Sigmoid colon (tissue), 7 donors: ENCODE data around the gene HSD17B11. TPM values are rescaled to one million over a fixed set of nuclear protein-coding genes. Genes with fewer than 3 reads are reported as not detected.
"Not testable (repeated sequence)": the region's sequence is repeated elsewhere in the genome, so short reads cannot be mapped to it uniquely, and the experiment has no call there.

Experiments used
- DNase-seq: peaks from one replicate; pipeline ENCODE4 v3.0.0-alpha.2; 2019
- H3K27ac ChIP-seq, 4 donors: fragments of 200-600 bp; sonication (generic); one replicate each; pipeline ENCODE4 v1.5.1; 2016 to 2019; ENCODE audit warnings: mild to moderate bottlenecking in 1 of 4
- H3K27me3 ChIP-seq, 3 donors: fragments of 200-600 bp; sonication (generic); one replicate each; pipeline ENCODE4 v1.5.1; 2019; ENCODE audit warnings: mild to moderate bottlenecking in 1 of 3
- H3K36me3 ChIP-seq, 4 donors: fragments of 200-600 bp; sonication (generic); one replicate each; pipeline ENCODE4 v1.5.1; 2016 to 2019
- H3K4me1 ChIP-seq, 4 donors: fragments of 200-600 bp; sonication (generic); one replicate each; pipeline ENCODE4 v1.5.1; 2017 to 2019
- H3K4me3 ChIP-seq, 4 donors: fragments of 200-600 bp; sonication (generic); one replicate each; pipeline ENCODE4 v1.5.1; 2017 to 2019; ENCODE audit warnings: mild to moderate bottlenecking in 2 of 4, moderate library complexity in 1 of 4
- H3K9me3 ChIP-seq, 4 donors: fragments of 200-600 bp in 3 of 4; sonication (generic) in 3 of 4; one replicate each; pipeline versions ENCODE4 v1.5.1 to v1.6.1; 2013 to 2019
- CTCF ChIP-seq, 4 experiments: fragments of 450-650 bp in 3 of 4; fragments of 200-600 bp in 1 of 4; IDR thresholded peaks; one replicate each; pipeline ENCODE4 v1.5.1; 2016 to 2019; ENCODE audit warnings: antibody characterized with exemption in 4 of 4, mild to moderate bottlenecking in 3 of 4, moderate library complexity in 2 of 4
- EP300 ChIP-seq, 4 donors: sonication (generic); formaldehyde crosslinking; IDR thresholded peaks; one replicate each; pipeline ENCODE4 v1.6.1; 2017; ENCODE audit warnings: antibody characterized with exemption in 4 of 4
- POLR2A ChIP-seq, 2 donors: fragments of 450-650 bp; IDR thresholded peaks; one replicate each; pipeline ENCODE4 v1.6.1; 2016; ENCODE audit warnings: antibody characterized with exemption in 2 of 2, mild to moderate bottlenecking in 2 of 2, moderate library complexity in 2 of 2
- POLR2AphosphoS5 ChIP-seq, 4 donors: sonication (generic); formaldehyde crosslinking; IDR thresholded peaks; one replicate each; pipeline ENCODE4 v1.6.1; 2017; ENCODE audit warnings: antibody characterized with exemption in 4 of 4
- WGBS, 2 donors: extraction: QIAGEN DNeasy Blood & Tissue Kit; methylation state at CpG; one replicate each; pipeline ENCODE4 v1.1.7; 2013; 5-methylcytosine and 5-hydroxymethylcytosine counted together
- intact Hi-C: fragments of 100-400 bp; cut with DNase I; formaldehyde crosslinking; loops from one replicate; pipeline ENCODE4 v1.15.1; 2023
- polyA plus RNA-seq, 3 donors: library from polyadenylated mRNA; stranded (reverse); fragments of 200-250 nt; gene quantifications; one replicate each; pipeline ENCODE4 v1.2.3, GENCODE V29; 2013
- total RNA-seq, 4 donors: library from RNA; depleted of rRNA; stranded (reverse); fragments of >200 nt; gene quantifications; one replicate each; pipeline ENCODE4 v1.1.0, GENCODE V29; 2016
- donor health status: healthy with polysubstance abuse.
- donor health status: Bipolar disorder and iron deficiency.
- donor health status: healthy.

Gene HSD17B11
- total and polyA plus RNA-seq, 7 donors = 57.3 to 145 (median 97.6) TPM

- no peak for TF ChIP-seq POLR2A (IDR thresholded peaks at IDR 0.05)
- no peak for TF ChIP-seq CTCF (IDR thresholded peaks at IDR 0.05)
- no peak for TF ChIP-seq EP300 (IDR thresholded peaks at IDR 0.05)
- no peak for TF ChIP-seq POLR2AphosphoS5 (IDR thresholded peaks at IDR 0.05)
- Histone ChIP-seq H3K4me3 (no peak overlapping the region), H3K27ac (no peak overlapping the region), H3K4me1 (no peaks in the 10 kb centered on the region), H3K36me3 (no peaks in the 10 kb centered on the region), H3K9me3 (no peaks in the 10 kb centered on the region), H3K27me3 (no peaks in the 10 kb centered on the region)
- no peak for DNase-seq
- intact Hi-C loops = no loop called here
- 77 to 86% methylated on average over 2 of the region's 2 CpGs for WGBS, 2 donors
These were observed 19.7 kb upstream of the HSD17B11 start for GRCh38 chr4:87410679-87411078.

- no peaks in the 10 kb centered on the region for H3K9me3 ChIP-seq
- 17 to 55% methylated on average over 2 of the region's 2 CpGs for WGBS, 2 donors
- no peaks in the 10 kb centered on the region for H3K36me3 ChIP-seq
- H3K27me3 ChIP-seq = no peaks in the 10 kb centered on the region
- no peak overlapping the region for H3K4me3 ChIP-seq
- no peak overlapping the region for H3K27ac ChIP-seq
- intact Hi-C loops = no loop called here
- no peak for DNase-seq
- TF ChIP-seq POLR2AphosphoS5 (IDR thresholded peaks at IDR 0.05) (no peak), CTCF (IDR thresholded peaks at IDR 0.05) (no peak), POLR2A (IDR thresholded peaks at IDR 0.05) (no peak), EP300 (IDR thresholded peaks at IDR 0.05) (no peak)
- no peaks in the 10 kb centered on the region for H3K4me1 ChIP-seq
These were observed 19.2 kb upstream of the HSD17B11 start for GRCh38 chr4:87410157-87410556.

GRCh38 chr4:87409420-87409939 lies 18.5 kb upstream of the HSD17B11 start:
- Histone ChIP-seq H3K27ac (no peak overlapping the region), H3K36me3 (no peaks in the 10 kb centered on the region), H3K27me3 (no peaks in the 10 kb centered on the region), H3K4me3 (no peak overlapping the region), H3K4me1 (no peaks in the 10 kb centered on the region), H3K9me3 (no peaks in the 10 kb centered on the region)
- TF ChIP-seq EP300 (IDR thresholded peaks at IDR 0.05) (no peak), CTCF (IDR thresholded peaks at IDR 0.05) (no peak), POLR2A (IDR thresholded peaks at IDR 0.05) (no peak), POLR2AphosphoS5 (IDR thresholded peaks at IDR 0.05) (no peak)
- 17 to 62% methylated on average over 3 of the region's 3 CpGs for WGBS, 2 donors
- intact Hi-C loops = no loop called here
- DNase-seq = no peak

- 46 to 64% methylated on average over 4 of the region's 4 CpGs for WGBS, 2 donors
- H3K27me3 ChIP-seq, H3K4me1 ChIP-seq, H3K4me3 ChIP-seq, DNase-seq, H3K9me3 ChIP-seq, H3K27ac ChIP-seq, intact Hi-C loops, H3K36me3 ChIP-seq: not testable (repeated sequence)
These were observed 15.9 kb upstream of the HSD17B11 start for GRCh38 chr4:87406902-87407301.

GRCh38 chr4:87406462-87406861 lies 15.5 kb upstream of the HSD17B11 start:
- Histone ChIP-seq H3K36me3 (no peaks in the 10 kb centered on the region), H3K27ac (no peak overlapping the region), H3K4me3 (no peak overlapping the region), H3K9me3 (no peaks in the 10 kb centered on the region), H3K27me3 (no peaks in the 10 kb centered on the region), H3K4me1 (no peaks in the 10 kb centered on the region)
- intact Hi-C loops = no loop called here
- WGBS, 2 donors = 49 to 70% methylated on average over 6 of the region's 6 CpGs
- no peak for DNase-seq
- TF ChIP-seq CTCF (IDR thresholded peaks at IDR 0.05) (no peak), EP300 (IDR thresholded peaks at IDR 0.05) (no peak), POLR2A (IDR thresholded peaks at IDR 0.05) (no peak), POLR2AphosphoS5 (IDR thresholded peaks at IDR 0.05) (no peak)
